ENCODE measurements around the gene HIBADH.

Gene HIBADH

DNA sequence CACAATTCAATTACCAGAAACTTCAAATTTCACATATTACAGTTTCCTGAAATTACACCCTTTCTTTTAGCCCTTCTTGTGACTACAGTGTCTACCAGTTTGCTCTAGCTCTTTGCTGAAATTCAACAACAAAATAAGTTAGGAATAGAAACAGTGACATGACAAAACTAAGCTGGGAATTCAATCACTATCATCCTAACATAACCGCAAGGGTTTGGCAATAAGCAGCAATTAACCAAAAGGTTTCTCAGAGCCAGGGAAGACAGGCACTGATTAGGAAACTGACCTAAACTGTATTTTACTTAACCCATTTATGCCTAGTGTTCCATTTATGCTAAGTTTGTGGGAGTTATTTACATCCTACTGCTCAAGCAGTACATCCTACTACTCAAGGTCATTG is 31.3 kb downstream of the HIBADH start:
- TF ChIP-seq, protein P1, sequence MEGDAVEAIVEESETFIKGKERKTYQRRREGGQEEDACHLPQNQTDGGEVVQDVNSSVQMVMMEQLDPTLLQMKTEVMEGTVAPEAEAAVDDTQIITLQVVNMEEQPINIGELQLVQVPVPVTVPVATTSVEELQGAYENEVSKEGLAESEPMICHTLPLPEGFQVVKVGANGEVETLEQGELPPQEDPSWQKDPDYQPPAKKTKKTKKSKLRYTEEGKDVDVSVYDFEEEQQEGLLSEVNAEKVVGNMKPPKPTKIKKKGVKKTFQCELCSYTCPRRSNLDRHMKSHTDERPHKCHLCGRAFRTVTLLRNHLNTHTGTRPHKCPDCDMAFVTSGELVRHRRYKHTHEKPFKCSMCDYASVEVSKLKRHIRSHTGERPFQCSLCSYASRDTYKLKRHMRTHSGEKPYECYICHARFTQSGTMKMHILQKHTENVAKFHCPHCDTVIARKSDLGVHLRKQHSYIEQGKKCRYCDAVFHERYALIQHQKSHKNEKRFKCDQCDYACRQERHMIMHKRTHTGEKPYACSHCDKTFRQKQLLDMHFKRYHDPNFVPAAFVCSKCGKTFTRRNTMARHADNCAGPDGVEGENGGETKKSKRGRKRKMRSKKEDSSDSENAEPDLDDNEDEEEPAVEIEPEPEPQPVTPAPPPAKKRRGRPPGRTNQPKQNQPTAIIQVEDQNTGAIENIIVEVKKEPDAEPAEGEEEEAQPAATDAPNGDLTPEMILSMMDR (IDR thresholded peaks at IDR 0.05; ENCODE audit: low read depth, low read length, missing control alignments): no peak
- no peak for DNase-seq (ENCODE audit: extremely low read depth, low read depth)
- H3K4me3 ChIP-seq (replicated peaks; ENCODE audit: low read depth, low read length): no peak overlapping the region

DNA sequence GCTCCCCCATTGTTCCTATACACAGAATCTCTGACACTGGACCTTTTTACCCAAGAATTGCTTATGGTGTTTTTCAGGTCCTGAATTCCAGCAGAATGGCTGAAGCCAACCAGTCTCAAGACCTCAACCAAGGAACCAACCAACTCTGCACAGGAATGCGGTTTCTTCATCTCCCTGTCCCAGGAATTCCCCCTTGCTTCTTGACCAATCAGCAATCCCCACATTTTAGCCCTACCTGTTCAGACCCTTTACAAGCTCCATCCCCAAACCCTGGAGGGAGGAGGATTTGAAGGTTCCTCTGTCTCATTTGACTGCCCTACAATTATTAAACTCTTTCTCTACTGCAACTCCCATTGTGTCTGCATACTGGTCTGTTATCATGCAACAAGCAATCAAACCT is 35.5 kb downstream of the HIBADH start:
- no peak for DNase-seq (ENCODE audit: extremely low read depth, low read depth)
- no peak overlapping the region for H3K4me3 ChIP-seq (replicated peaks; ENCODE audit: low read depth, low read length)
- TF ChIP-seq, protein P1 (IDR thresholded peaks at IDR 0.05; ENCODE audit: low read depth, low read length, missing control alignments): no peak

DNA sequence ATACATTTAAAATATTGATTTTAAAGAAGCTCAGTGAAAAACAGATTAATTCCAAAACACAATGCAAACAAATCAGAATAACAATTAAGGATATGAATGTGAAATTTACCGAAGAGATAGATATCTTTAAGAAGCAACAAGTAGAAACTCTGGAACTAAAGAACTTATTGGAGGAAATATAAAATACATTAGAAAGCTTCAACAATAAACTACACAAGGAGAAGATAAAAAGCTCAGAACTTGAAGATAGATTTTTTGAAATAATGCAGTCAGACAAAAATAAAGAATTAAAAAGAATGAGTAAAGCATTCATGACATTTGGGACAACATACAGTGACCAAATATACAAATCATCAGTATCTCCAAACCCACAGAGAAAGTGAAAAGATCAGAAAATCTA is 43.2 kb downstream of the HIBADH start:
- H3K4me3 ChIP-seq (replicated peaks; ENCODE audit: low read depth, low read length): no peak overlapping the region
- TF ChIP-seq, protein P1 (IDR thresholded peaks at IDR 0.05; ENCODE audit: low read depth, low read length, missing control alignments): no peak
- no peak for DNase-seq (ENCODE audit: extremely low read depth, low read depth)

DNA sequence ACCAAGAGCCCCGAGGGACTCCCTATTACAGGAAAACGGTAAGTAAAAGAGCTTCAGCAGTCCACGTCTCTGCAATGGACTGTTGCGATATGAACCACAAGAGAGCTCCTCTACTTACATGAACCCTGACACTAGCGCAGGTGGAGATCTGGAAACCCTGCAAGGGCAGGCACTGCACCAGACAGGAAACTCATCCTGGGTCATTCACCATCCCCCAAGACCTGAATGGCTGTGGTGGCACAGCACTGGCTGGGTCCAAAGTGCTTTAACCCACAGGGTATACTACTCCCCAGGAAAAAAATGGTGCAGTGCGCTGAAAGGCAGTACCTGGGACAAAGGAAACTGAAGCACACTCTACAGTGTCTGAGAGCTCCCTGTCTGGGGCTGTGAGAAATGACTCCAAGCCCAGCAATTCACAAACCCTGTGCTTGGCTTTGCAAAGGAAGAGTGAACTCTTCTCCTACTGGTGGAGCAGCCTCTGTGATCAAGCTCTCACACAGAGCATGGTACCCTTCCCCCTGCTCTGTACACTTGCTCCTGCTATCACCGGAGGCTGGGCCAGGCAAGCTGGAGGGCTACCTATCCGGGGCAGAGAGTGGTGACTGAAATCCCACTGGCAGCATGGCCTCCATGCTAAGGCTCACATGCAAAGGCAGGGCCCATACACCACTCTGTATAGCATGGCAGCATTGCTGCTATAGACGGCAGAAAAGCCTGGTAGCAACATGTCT is 44.9 kb downstream of the HIBADH start:
- DNase-seq (ENCODE audit: extremely low read depth, low read depth): no peak
- H3K4me3 ChIP-seq (replicated peaks; ENCODE audit: low read depth, low read length): no peak overlapping the region
- TF ChIP-seq, protein P1 (IDR thresholded peaks at IDR 0.05; ENCODE audit: low read depth, low read length, missing control alignments): no peak

DNA sequence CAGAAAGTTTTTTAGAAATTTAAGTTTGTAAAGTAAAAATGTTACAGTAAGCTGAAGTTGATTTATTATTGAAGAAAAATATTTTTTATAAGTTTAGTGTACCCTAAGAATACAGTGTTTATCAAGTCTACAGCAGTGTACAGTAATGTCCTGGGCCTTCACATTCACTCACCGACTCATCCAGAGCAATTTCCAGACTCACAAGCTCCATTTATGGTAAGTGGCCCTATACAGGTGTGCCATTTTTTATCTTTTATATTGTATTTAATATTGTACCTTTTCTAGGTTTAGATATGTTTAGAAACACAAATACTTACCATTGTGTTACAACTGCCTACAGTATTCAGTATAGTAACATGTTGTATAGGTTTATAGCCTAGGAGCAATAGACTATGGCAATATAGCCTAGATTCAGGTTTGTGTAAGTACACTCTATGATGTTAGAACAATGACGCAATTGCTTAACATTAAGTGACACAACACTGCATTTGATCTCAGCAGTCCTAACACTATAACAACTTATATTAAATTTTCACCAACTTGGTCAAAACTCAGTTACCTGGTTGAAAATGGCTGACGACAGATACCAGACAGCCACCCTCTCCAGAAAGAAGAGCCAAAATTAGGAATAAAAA is 45.7 kb downstream of the HIBADH start:
- no peak overlapping the region for H3K4me3 ChIP-seq (replicated peaks; ENCODE audit: low read depth, low read length)
- no peak for DNase-seq (ENCODE audit: extremely low read depth, low read depth)
- TF ChIP-seq, protein P1 (IDR thresholded peaks at IDR 0.05; ENCODE audit: low read depth, low read length, missing control alignments): no peak

DNA sequence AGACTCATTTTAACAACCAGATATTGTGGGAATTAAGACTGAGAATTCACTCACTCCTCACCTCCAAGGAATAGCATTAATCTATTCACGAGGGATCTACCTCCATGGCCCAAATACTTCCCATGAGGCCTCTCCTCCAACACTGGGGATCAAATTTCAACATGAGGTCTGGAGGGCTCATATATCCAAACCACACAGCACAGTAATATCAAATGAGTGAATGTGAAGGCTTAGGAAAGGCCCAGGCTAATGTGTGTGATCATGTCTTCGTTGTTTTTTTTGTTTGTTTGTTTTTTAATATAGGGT is 46.5 kb downstream of the HIBADH start:
- TF ChIP-seq, protein P1 (IDR thresholded peaks at IDR 0.05; ENCODE audit: low read depth, low read length, missing control alignments): no peak
- no peak overlapping the region for H3K4me3 ChIP-seq (replicated peaks; ENCODE audit: low read depth, low read length)
- DNase-seq (ENCODE audit: extremely low read depth, low read depth): no peak
